HEK293 (cell line): ENCODE data around the gene FAM217B.

Experiments
- CTCF ChIA-PET: fragments of 350-600 bp; formaldehyde crosslinking; extraction: SDS; loops from one replicate; lab custom pipeline; 2021; ENCODE audit warnings: antibody characterized with exemption; lab: Yijun Ruan, JAX
- POLR2A ChIA-PET: fragments of 300-600 bp; formaldehyde crosslinking; extraction: SDS; loops from one replicate; lab custom pipeline; 2020; ENCODE audit warnings: antibody characterized with exemption, inconsistent platforms; lab: Yijun Ruan, JAX
- H3K27ac ChIP-seq: fragments of 200-500 bp; sonication (Bioruptor generic); 2 replicates; pipeline ENCODE4 v1.5.1; 2014; ENCODE audit warnings: low read depth, low read length, control low read depth, inconsistent platforms; ENCODE audit errors: extremely low read depth
- H3K36me3 ChIP-seq, 2 experiments: fragments of 200-500 bp in 1 of 2; sonication (Bioruptor generic) in 1 of 2; 1 replicate in 1 of 2; 2 replicates in 1 of 2; pipeline ENCODE4 v1.5.1; 2014 to 2017; ENCODE audit warnings: inconsistent platforms in 2 of 2, low read length in 2 of 2; ENCODE audit not compliant: control insufficient read depth in 2 of 2, insufficient read depth in 1 of 2
- H3K4me1 ChIP-seq: fragments of 200-500 bp; sonication (Bioruptor generic); 2 replicates; pipeline ENCODE4 v1.5.1; 2014; ENCODE audit warnings: mild to moderate bottlenecking, low read length, inconsistent platforms; ENCODE audit not compliant: control insufficient read depth, insufficient read depth
- H3K4me3 ChIP-seq: 2 replicates; pipeline ENCODE4 v1.5.1; 2011; ENCODE audit warnings: low read depth, mild to moderate bottlenecking, control low read depth, low read length, moderate library complexity
- H3K9me3 ChIP-seq: fragments of 200-500 bp; sonication (Bioruptor generic); 2 replicates; pipeline ENCODE4 v1.5.1; 2014; ENCODE audit warnings: low read depth, low read length, inconsistent platforms; ENCODE audit not compliant: control insufficient read depth, insufficient read depth
- GLI4 ChIP-seq: fragments of 450-650 bp; formaldehyde crosslinking; IDR thresholded peaks from 2 replicates; pipeline ENCODE4 v1.5.1; 2016; ENCODE audit warnings: missing biosample characterization, missing genetic modification characterization
- HOXC10 ChIP-seq: sonication (generic); formaldehyde crosslinking; IDR thresholded peaks from 2 replicates; pipeline ENCODE4 v1.8.1; 2023; ENCODE audit warnings: mild to moderate bottlenecking, missing genetic modification reagents
- KLF9 ChIP-seq: fragments of 450-650 bp; formaldehyde crosslinking; IDR thresholded peaks from 2 replicates; pipeline ENCODE4 v1.5.1; 2016; ENCODE audit warnings: missing biosample characterization, missing genetic modification characterization, low read depth
- MZF1 ChIP-seq: fragments of 450-650 bp; formaldehyde crosslinking; IDR thresholded peaks from 2 replicates; pipeline ENCODE4 v1.5.1; 2017; ENCODE audit warnings: missing biosample characterization, missing genetic modification characterization, borderline replicate concordance
- OVOL3 ChIP-seq: fragments of 450-650 bp; formaldehyde crosslinking; IDR thresholded peaks from 2 replicates; pipeline ENCODE4 v1.5.1; 2016; ENCODE audit warnings: missing biosample characterization, missing genetic modification characterization
- PATZ1 ChIP-seq: fragments of 450-650 bp; formaldehyde crosslinking; IDR thresholded peaks from 2 replicates; pipeline ENCODE4 v1.5.1; 2016; ENCODE audit warnings: missing biosample characterization, missing genetic modification characterization
- SCRT1 ChIP-seq: fragments of 450-650 bp; formaldehyde crosslinking; IDR thresholded peaks from 2 replicates; pipeline ENCODE4 v1.5.1; 2016; ENCODE audit warnings: missing biosample characterization, missing genetic modification characterization, borderline replicate concordance
- SP2 ChIP-seq: fragments of 450-650 bp; formaldehyde crosslinking; IDR thresholded peaks from 2 replicates; pipeline ENCODE4 v1.5.1; 2016; ENCODE audit warnings: missing biosample characterization, missing genetic modification characterization
- ZBTB1 ChIP-seq: fragments of 450-650 bp; formaldehyde crosslinking; IDR thresholded peaks from 2 replicates; pipeline ENCODE4 v1.5.1; 2016; ENCODE audit warnings: missing biosample characterization, missing genetic modification characterization
- ZFP3 ChIP-seq: fragments of 450-650 bp; formaldehyde crosslinking; IDR thresholded peaks from 2 replicates; pipeline ENCODE4 v1.5.1; 2016; ENCODE audit warnings: low read depth, missing biosample characterization, missing genetic modification characterization
- ZNF10 ChIP-seq: fragments of 450-650 bp; formaldehyde crosslinking; IDR thresholded peaks from 2 replicates; pipeline ENCODE4 v1.5.1; 2017; ENCODE audit warnings: missing biosample characterization, missing genetic modification characterization
- ZNF114 ChIP-seq: fragments of 450-650 bp; formaldehyde crosslinking; IDR thresholded peaks from 2 replicates; pipeline ENCODE4 v1.5.0; 2017; ENCODE audit warnings: missing biosample characterization, missing genetic modification characterization
- ZNF184 ChIP-seq: fragments of 450-650 bp; IDR thresholded peaks from 2 replicates; pipeline ENCODE4 v1.5.1; 2018; ENCODE audit warnings: missing biosample characterization, mild to moderate bottlenecking, missing genetic modification characterization
- ZNF366 ChIP-seq: fragments of 450-650 bp; formaldehyde crosslinking; conservative IDR thresholded peaks from 2 replicates; pipeline ENCODE4 v1.5.1; 2016; ENCODE audit warnings: missing biosample characterization, missing genetic modification characterization
- ZNF416 ChIP-seq: fragments of 450-650 bp; formaldehyde crosslinking; IDR thresholded peaks from 2 replicates; pipeline ENCODE4 v1.5.1; 2016; ENCODE audit warnings: missing biosample characterization, missing genetic modification characterization
- ZNF48 ChIP-seq: fragments of 450-650 bp; formaldehyde crosslinking; IDR thresholded peaks from 2 replicates; pipeline ENCODE4 v1.5.1; 2016; ENCODE audit warnings: missing biosample characterization, missing genetic modification characterization
- ZNF571 ChIP-seq: fragments of 450-650 bp; formaldehyde crosslinking; IDR thresholded peaks from 2 replicates; pipeline ENCODE4 v1.5.0; 2017; ENCODE audit warnings: missing biosample characterization, missing genetic modification characterization
- ZNF624 ChIP-seq: fragments of 450-650 bp; formaldehyde crosslinking; IDR thresholded peaks from 2 replicates; pipeline ENCODE4 v1.5.1; 2017; ENCODE audit warnings: missing biosample characterization, missing genetic modification characterization
- ZNF658 ChIP-seq: fragments of 450-650 bp; formaldehyde crosslinking; IDR thresholded peaks from 2 replicates; pipeline ENCODE4; 2016; ENCODE audit warnings: missing biosample characterization, missing genetic modification characterization
- ZNF707 ChIP-seq: fragments of 450-650 bp; formaldehyde crosslinking; IDR thresholded peaks from 2 replicates; pipeline ENCODE4 v1.5.1; 2016; ENCODE audit warnings: missing biosample characterization, missing genetic modification characterization
- ZNF76 ChIP-seq: fragments of 450-650 bp; formaldehyde crosslinking; IDR thresholded peaks from 2 replicates; pipeline ENCODE4; 2016; ENCODE audit warnings: low read depth, missing biosample characterization, missing genetic modification characterization, borderline replicate concordance
- ZSCAN18 ChIP-seq: fragments of 450-650 bp; formaldehyde crosslinking; IDR thresholded peaks from 2 replicates; pipeline ENCODE4 v1.5.1; 2016; ENCODE audit warnings: missing biosample characterization, missing genetic modification characterization
- TF ChIP-seq, protein P1 (sequence below): fragments of 450-650 bp; formaldehyde crosslinking; IDR thresholded peaks from 2 replicates; pipeline ENCODE4 v1.5.1; 2016; ENCODE audit warnings: missing biosample characterization, missing genetic modification characterization, low read depth
- TF ChIP-seq, protein P2 (sequence below): fragments of 450-650 bp; formaldehyde crosslinking; IDR thresholded peaks from 2 replicates; pipeline ENCODE4 v1.5.0; 2017; ENCODE audit warnings: missing biosample characterization, missing genetic modification characterization, borderline replicate concordance
- TF ChIP-seq, protein P3 (sequence below): fragments of 450-650 bp; formaldehyde crosslinking; IDR thresholded peaks from 2 replicates; pipeline ENCODE4; 2016; ENCODE audit warnings: missing biosample characterization, missing genetic modification characterization

The FAM217B gene

GRCh38 chr20:59911041-59911440, 29.1 kb upstream of the FAM217B start:
- no peaks in the 10 kb centered on the region for H3K36me3 ChIP-seq
- POLR2A ChIA-PET = no interaction called here
- TF ChIP-seq, protein P1, sequence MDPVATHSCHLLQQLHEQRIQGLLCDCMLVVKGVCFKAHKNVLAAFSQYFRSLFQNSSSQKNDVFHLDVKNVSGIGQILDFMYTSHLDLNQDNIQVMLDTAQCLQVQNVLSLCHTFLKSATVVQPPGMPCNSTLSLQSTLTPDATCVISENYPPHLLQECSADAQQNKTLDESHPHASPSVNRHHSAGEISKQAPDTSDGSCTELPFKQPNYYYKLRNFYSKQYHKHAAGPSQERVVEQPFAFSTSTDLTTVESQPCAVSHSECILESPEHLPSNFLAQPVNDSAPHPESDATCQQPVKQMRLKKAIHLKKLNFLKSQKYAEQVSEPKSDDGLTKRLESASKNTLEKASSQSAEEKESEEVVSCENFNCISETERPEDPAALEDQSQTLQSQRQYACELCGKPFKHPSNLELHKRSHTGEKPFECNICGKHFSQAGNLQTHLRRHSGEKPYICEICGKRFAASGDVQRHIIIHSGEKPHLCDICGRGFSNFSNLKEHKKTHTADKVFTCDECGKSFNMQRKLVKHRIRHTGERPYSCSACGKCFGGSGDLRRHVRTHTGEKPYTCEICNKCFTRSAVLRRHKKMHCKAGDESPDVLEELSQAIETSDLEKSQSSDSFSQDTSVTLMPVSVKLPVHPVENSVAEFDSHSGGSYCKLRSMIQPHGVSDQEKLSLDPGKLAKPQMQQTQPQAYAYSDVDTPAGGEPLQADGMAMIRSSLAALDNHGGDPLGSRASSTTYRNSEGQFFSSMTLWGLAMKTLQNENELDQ (tag by site-specific recombination) = no peak
- TF ChIP-seq, all 188 proteins: peak for 0
- Histone ChIP-seq H3K9me3 (no peaks in the 10 kb centered on the region), H3K4me3 (no peak overlapping the region), H3K27ac (no peak overlapping the region), H3K4me1 (no peaks in the 10 kb centered on the region)
- CTCF ChIA-PET = interaction anchor here (0.6 to 2.6 kb wide), 4 partner anchors 19 to 136 kb away, joined by 3 to 7 read pairs (median 4); no protein-coding TSS in a partner anchor

DNA sequence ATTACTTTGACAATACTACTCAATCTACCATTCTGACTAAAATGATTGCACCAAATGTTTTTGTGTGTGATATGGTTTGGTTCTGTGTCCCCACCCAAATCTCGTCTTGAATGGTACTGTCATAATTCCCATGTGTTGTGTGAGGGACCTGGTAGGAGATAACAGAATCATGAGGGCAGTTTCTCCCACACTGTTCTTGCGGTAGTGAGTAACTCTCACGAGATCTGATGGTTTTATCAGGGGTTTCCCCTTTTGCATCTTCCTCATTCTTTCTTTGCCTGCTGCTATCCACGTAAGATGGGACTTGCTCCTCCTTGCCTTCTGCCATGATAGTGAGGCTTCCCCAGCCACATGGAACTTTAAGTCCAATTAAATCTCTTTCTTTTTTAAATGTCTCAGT, 27.6 kb upstream of the FAM217B start:
- ChIA-PET POLR2A (no interaction called here), CTCF (interaction anchor here (2.6 kb wide), 1 partner anchor 22 kb away, joined by 7 read pairs; no protein-coding TSS in a partner anchor)
- no peak overlapping the region for H3K4me3 ChIP-seq
- no peaks in the 10 kb centered on the region for H3K9me3 ChIP-seq
- H3K4me1 ChIP-seq = no peaks in the 10 kb centered on the region
- no peak overlapping the region for H3K27ac ChIP-seq
- no peaks in the 10 kb centered on the region for H3K36me3 ChIP-seq
- TF ChIP-seq ZBTB1 (tag by site-specific recombination) = no peak
- no peak for TF ChIP-seq KLF9 (tag by site-specific recombination)
- TF ChIP-seq SP2 (tag by site-specific recombination) = no peak
- TF ChIP-seq GLI4 = no peak
- no peak for TF ChIP-seq ZNF10
- TF ChIP-seq, protein P2, sequence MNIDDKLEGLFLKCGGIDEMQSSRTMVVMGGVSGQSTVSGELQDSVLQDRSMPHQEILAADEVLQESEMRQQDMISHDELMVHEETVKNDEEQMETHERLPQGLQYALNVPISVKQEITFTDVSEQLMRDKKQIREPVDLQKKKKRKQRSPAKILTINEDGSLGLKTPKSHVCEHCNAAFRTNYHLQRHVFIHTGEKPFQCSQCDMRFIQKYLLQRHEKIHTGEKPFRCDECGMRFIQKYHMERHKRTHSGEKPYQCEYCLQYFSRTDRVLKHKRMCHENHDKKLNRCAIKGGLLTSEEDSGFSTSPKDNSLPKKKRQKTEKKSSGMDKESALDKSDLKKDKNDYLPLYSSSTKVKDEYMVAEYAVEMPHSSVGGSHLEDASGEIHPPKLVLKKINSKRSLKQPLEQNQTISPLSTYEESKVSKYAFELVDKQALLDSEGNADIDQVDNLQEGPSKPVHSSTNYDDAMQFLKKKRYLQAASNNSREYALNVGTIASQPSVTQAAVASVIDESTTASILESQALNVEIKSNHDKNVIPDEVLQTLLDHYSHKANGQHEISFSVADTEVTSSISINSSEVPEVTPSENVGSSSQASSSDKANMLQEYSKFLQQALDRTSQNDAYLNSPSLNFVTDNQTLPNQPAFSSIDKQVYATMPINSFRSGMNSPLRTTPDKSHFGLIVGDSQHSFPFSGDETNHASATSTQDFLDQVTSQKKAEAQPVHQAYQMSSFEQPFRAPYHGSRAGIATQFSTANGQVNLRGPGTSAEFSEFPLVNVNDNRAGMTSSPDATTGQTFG = no peak
- TF ChIP-seq ZNF571 (tag by site-specific recombination) = no peak
- TF ChIP-seq ZNF624 (tag by site-specific recombination) = no peak
- no peak for TF ChIP-seq MZF1 (tag by site-specific recombination)
- TF ChIP-seq ZNF76 (tag by site-specific recombination) = no peak
- TF ChIP-seq ZFP3 (tag by site-specific recombination) = no peak
- TF ChIP-seq ZSCAN18 (tag by site-specific recombination) = no peak
- TF ChIP-seq ZNF707 (tag by site-specific recombination) = no peak
- TF ChIP-seq ZNF416 (tag by site-specific recombination) = no peak
- TF ChIP-seq ZNF48 (tag by site-specific recombination) = no peak

GRCh38 chr20:59920944-59921343, 19.2 kb upstream of the FAM217B start:
- H3K4me1 ChIP-seq = peaks cover 23% of the 10 kb centered on the region
- ChIA-PET CTCF (interaction anchor here (0.5 to 1.4 kb wide), 4 partner anchors 13 to 304 kb away, joined by 3 to 6 read pairs (median 4); partner anchors contain the start of gene SYCP2), POLR2A (no interaction called here)
- H3K36me3 ChIP-seq = no peaks in the 10 kb centered on the region
- H3K4me3 ChIP-seq = no peak overlapping the region
- no peaks in the 10 kb centered on the region for H3K9me3 ChIP-seq
- no peak overlapping the region for H3K27ac ChIP-seq
- no peak for TF ChIP-seq HOXC10
- TF ChIP-seq ZNF184 (tag by site-specific recombination) = no peak
- no peak for TF ChIP-seq PATZ1 (tag by site-specific recombination)
- TF ChIP-seq ZNF366 = no peak
- no peak for TF ChIP-seq ZNF114 (tag by site-specific recombination)
- TF ChIP-seq, protein P3, sequence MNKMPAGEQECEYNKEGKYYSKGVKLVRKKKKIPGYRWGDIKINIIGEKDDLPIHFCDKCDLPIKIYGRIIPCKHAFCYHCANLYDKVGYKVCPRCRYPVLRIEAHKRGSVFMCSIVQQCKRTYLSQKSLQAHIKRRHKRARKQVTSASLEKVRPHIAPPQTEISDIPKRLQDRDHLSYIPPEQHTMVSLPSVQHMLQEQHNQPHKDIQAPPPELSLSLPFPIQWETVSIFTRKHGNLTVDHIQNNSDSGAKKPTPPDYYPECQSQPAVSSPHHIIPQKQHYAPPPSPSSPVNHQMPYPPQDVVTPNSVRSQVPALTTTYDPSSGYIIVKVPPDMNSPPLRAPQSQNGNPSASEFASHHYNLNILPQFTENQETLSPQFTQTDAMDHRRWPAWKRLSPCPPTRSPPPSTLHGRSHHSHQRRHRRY = no peak
- TF ChIP-seq ZNF658 = no peak
- no peak for TF ChIP-seq OVOL3
- no peak for TF ChIP-seq SCRT1 (tag by site-specific recombination)
